Stimulated activated CD8-positive, alpha-beta memory T cell treated with anti-CD3 and anti-CD28 coated beads, Interleukin-4, amount 100 ng/mL, for 1 hour (primary cell): Measurements from ENCODE around the gene PROCA1.

Experiments
- DNase-seq, 2 donors: peaks; one replicate each; pipeline ENCODE4 v3.0.0-alpha.2; 2020; ENCODE audit warnings: low read depth in 2 of 2, low spot score in 1 of 2

Gene PROCA1

DNA sequence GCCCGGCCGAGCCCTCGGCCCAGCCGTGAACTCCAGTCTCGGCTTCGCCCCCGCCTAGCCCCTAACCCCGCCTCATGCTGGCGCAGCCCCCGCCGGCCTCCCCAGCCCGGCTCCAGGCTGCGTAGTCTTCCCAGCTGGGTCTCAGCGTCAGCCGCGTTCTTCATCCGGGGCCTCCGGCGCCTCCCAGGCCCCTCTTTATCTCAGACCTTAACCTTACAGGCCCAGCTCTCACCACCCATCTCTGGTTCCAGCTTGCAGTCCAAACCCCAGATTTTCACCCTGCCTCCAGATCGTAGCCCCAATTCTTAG lies at the start of gene PROCA1:
Gene PROCA1 (minus strand): TSS at position 166 of the 309 bp plus-strand sequence. CDS start 228 bp downstream, outside the sequence.
- no peak for DNase-seq

DNA sequence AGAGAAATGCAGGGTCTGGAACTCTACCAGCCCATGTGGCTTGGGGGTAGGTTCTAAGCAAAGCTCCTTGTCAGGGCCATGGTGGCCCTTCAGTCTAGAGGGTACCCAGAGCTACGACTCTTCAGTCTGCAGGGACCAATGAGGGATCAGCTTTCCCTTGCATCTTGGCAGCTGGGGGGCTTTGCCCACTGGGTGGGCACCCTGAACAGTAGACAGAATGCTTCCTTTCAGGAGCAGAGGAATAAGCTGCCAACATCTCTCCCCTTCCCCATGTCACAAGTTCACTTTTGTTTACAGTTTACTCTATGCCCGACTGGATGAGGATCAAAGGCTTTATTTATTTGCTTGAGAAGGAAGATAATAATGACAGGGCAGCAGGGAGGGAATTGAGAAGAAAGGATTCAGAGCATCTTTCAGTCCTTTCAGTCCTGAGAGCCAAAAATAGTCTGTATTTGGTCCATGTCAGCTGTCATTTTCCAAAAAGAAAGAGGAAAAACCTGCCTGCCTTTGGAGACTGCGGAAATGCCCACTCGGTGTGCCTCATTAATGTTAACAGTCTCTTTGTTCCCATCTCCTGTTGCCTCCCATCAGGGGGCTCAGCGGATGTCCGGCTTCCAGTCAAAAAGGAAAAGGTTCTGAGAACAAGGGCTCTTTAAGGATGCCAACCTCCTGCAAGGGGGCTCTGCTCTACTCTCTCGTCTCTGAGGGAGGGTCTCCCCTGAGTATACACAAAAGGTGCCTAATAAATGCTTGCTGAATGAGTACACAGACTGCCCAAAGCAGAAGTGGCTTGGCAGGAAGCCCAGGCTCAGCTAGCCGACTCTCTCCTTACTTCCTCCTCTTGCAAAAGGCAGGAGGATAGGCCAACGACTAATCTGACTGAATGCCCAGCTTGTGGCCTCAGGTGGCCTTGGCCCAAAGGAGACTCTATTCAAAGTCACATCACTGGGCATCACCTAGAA lies 49.2 kb upstream of the PROCA1 start:
- no peak for DNase-seq

GRCh38 chr17:28759256-28759865 lies 47.7 kb upstream of the PROCA1 start:
- no peak for DNase-seq

DNA sequence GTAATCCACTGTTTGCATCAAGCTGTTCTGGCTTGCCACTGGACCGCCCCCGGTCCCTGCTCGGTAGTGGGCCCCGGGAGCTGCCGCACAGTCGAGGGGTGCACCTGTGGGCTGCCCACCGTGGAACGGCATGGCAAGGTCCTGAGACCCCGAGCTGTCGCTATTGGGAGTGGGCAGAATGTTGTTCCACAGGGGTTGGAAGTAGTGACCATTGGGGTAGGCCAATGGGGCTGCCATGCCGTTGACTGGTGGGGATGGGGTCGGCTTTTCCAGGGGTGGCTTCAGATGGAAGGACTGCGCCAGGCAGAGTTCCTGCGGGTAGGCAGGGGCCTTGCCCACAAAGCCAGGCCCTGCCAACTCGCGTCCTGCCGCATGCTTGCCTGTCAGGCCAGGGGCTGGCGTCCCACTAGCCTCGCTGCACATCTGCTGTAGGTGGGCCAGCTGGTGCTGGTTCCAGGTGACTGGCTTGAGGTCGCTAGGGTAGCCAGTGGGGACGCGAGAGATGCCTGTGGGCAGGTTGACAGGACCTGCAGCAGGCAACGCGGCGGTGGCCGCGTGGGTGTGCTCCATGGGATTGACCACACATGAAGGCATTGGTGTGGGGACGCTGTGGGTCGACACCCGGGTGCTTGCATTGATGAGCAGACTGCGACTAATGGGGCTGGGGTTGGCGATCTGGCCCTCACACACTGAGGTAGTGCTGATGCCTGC lies 46.9 kb upstream of the PROCA1 start:
- no peak for DNase-seq

DNA sequence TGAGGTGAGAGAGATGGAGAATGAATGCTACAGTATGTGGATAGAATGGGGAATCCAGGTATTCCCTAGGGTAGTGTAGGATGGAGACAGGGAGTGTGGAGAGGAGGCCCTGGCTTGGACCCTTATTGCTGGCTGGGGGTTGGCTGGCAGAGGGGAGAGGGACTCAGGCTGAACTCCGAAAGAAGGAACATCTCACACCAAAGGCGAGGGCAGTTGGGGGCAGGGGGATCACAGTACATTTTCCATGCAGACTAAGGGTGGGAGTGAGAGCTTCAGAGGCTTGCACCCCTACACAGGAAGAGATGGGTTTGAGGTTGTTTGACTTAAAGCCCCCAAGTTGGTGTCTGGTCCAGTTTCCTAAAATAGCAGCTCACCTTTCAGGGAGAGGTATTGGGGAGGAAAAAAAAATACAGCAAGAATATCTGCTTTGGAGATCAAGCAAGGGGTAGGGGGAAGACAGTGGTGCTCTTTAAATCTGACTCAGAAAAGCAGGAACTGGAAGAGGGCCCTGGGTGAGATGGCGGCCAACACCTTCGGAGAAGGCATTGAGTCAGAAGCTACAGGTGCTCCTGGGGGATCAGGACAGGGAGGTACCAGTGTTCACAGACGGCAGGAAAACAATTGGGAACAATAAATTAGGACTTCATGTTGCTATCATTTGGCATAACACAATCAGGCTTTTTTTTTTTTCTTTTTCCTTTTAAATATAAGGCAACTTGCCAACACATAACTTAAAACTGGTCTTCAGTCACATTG lies 44.5 kb upstream of the PROCA1 start:
- DNase-seq = no peak

DNA sequence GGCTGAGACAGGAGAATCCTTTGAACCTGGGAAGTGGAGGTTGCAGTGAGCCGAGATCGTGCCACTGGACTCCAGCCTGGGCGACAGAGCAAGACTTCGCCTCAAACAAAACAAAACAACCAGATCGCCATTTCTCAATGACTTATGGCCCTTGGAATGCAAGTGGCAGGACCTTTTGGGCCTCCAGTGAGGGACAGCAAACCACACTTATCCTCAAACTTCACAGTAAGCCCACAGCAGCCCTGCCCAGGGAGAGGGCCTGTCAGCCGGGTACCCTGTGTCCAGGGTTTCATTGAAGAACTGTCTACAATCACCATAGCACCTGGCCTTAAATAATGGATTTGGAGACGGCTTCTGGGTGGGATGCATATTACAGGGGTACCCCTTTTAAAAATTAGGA lies 43.8 kb upstream of the PROCA1 start:
- no peak for DNase-seq

GRCh38 chr17:28751600-28752366 lies 40.1 kb upstream of the PROCA1 start:
- no peak for DNase-seq

- DNase-seq = peak; percentile 64 to 73
These were observed 38.7 kb upstream of the PROCA1 start for GRCh38 chr17:28750178-28751047.

GRCh38 chr17:28749516-28750177 lies 38.0 kb upstream of the PROCA1 start:
- no peak for DNase-seq

GRCh38 chr17:28748852-28749515 lies 37.3 kb upstream of the PROCA1 start:
- DNase-seq = no peak

GRCh38 chr17:28747801-28748750 lies 36.4 kb upstream of the PROCA1 start:
- DNase-seq = no peak

- no peak for DNase-seq
These were observed 35.5 kb upstream of the PROCA1 start for GRCh38 chr17:28747051-28747691.

- no peak for DNase-seq
These were observed 34.9 kb upstream of the PROCA1 start for GRCh38 chr17:28746611-28747050.

GRCh38 chr17:28745786-28746411 lies 34.2 kb upstream of the PROCA1 start:
- no peak for DNase-seq

DNA sequence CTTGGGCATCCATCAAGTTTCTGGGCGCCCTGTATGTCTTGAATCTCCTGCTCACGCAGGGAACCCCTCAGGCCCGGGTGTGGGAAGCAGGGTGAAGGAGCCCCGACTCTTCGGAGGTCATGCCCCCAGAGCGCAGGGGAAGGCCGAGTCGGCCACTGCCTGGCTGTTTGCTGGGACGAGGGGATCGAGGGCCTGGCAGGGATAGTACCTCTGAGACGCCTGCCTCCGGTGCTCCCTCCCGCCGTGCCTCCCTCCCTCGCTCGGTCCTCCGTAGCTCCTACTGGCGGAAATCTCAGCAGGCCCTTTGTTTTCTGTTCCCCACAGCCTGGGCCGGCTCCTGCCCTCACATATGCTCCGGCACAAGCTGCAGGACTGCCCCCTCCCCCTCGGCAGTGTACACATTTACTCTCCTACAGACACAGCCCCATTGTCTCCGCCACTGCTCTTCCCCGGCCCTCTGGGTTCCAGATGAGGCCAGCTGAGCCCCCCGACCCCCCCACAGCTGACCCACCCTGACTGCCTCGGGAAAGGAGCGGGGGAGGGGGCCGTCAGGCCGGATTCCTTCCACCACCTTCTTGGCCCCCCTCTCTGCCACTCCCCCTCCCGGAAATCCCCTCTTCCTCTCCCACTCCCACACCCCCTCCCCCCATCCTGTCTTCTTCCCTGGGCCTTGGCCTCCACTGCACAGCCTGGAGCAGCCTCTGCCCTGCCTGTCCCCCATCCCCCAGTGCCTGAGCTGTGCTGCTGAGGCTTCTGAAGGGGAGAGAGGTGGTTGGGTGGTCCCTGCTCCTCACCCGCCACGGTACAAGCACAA lies 33.5 kb upstream of the PROCA1 start:
- no peak for DNase-seq
